ENCODE data around the gene ACVRL1.
"Not testable (repeated sequence)": the region's sequence is repeated elsewhere in the genome, so short reads cannot be mapped to it uniquely, and the experiment has no call there.

Gene ACVRL1

DNA sequence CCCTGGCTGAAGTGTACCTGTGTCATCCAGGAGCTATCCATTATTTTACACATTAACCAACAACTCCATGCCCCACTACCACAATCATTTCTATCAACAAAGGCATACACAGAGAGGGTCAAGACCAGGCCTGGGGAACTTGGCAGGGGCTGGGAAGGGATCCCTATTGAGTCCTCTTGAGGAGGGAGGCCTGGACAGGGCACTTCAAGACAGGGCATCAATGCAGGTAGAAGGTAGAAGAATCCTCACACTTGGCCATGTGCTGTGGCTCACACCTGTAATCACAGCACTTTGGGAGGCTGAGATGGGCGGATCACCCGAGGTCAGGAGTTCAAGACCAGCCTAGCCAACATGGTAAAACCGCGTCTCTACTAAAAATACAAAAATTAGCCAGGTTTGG, 32.8 kb upstream of the ACVRL1 start:
- DNase-seq = no peak

- DNase-seq = no peak
Measured at GRCh38 chr12:51879102-51879501, 28.2 kb upstream of the ACVRL1 start.

- no peak for DNase-seq
Measured at GRCh38 chr12:51883295-51883694, 24.0 kb upstream of the ACVRL1 start.

DNA sequence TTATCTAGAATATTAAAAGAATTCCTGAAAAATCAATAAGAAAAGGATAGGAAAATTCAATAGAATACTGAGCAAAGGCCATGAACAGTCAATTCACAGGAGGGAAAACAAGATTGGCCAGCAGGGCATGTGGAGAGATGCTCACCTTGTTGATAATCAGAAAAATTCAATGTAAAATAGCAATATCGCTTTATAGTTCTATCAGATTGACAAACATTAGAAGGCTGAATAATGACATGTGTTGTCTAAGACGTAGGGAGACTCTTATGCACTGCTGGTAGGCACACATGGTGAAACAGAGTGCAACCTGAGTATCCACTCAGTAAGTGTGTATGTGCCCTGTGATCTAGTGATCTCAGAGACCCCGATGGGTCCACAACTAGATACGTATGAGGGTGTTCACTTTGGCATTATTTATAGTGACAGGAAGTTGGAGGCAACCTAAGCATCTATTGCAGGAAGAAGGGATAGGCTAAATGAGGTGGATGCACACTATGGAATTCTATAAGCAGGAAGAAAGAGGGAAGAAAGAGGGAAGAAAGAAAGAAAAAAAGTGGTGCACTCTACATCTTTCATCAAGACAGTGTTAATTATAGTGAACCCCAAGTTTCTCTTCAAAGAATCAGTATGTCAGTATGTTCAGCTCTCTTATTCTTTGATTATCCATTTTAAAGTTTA, 23.2 kb upstream of the ACVRL1 start:
- no peak for DNase-seq

DNA sequence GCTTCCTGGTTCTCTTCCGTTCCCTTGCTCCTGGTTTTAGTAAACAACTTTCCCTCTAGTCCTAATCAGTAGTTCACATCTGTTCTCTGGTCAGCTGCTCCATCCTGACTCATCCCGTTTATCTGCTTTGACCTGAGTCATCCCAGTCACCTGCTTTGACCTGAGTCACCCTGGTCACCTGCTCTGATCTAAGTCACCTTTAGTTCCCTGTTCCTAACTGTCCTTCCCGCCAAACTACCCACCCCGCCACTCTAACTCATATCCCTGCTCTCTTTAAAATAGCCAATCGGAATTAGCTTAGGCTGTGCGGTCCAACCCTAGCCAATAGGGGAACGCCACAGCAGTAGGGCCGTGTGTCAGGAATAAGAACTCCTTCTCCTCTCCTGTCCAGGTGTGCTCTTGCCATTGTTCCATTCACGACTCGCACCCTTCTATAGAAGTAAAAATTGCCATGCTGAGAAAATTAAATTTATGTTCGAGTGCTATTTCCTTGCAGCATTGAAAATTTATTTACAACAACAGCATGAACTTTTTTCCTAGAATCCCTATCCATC, 22.6 kb upstream of the ACVRL1 start:
- no peak for DNase-seq

DNA sequence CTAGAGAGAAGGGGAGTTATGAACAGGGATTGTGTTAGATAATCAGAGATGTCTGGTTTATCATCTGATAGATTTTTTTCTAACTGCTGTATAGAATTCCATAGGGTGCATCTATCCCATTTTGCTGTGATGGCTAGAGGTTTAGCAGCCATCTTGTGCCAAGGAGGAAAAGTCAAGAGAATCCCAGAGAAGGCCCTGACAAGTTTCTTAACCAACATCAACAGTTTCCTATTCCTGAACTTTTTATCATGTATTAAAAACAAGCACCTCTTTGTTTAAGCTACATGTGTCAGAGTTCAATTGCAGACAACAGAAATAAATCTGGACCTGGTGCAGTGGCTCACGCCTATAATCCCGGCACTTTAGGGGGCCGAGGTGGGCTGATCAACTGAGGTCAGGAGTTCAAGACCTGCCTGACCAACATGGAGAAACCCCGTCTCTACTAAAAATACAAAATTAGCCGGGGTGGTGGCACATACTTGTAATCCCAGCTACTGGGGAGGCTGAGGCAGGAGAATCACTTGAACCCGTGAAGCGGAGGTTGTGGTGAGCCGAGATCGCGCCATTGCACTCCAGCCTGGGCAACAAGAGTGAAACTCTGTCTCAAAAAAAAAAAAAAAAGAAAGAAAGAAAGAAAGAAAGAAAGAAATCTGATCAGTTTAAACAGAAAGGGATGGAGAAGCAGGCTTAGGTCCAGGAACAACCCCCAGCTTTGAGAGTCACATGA, 21.8 kb upstream of the ACVRL1 start:
- DNase-seq = not testable (repeated sequence)

GRCh38 chr12:51886021-51886710, 21.1 kb upstream of the ACVRL1 start:
- DNase-seq = peak; percentile 95

DNA sequence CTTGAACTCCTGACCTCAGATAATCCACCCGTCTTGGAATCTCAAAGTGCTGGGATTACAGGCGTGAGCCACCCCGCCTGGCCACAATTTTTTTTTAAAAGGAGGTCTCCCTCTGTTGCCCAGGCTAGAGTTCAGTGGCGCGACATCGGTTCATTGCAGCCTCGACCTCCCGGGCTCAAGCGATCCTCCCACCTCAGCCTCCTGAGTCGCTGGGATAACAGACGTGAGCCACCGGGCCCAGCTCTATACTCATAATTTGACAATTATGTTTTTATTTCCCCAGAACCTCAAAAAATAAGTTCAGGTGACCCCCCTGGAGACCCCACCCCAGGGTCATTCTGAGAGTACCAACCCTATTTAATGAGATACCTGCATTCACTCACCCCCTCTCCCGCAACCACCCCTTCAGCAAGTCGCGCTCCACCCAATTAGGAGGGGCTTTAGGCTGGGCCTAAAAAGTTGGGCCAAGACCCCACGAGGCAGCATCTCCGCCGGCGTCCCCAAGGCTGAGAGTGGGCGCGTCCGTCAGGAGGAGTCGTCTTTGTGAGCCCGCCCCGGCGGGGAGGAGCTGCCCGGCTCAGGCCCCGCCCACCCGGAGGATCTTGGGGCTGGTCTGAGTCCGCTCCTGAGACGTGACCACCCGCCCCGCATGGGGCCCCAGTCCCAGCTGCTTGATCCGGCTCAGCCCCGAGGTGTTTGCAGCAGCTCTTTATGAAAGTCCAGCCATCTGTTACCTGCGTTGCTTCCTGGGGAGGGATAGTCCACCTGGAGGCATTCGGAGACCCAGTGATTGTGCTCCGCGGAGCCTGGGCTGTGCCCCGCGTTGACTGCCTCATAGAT, 19.6 kb upstream of the ACVRL1 start, which contains the start of gene ANKRD33:
Gene ANKRD33, plus strand, starts transcription at position 628 of the 840 bp plus-strand sequence. Its CDS starts 84 bp downstream, at position 712.
- DNase-seq = peak; percentile 42

GRCh38 chr12:51888316-51889215, 18.7 kb upstream of the ACVRL1 start:
- DNase-seq = no peak

DNA sequence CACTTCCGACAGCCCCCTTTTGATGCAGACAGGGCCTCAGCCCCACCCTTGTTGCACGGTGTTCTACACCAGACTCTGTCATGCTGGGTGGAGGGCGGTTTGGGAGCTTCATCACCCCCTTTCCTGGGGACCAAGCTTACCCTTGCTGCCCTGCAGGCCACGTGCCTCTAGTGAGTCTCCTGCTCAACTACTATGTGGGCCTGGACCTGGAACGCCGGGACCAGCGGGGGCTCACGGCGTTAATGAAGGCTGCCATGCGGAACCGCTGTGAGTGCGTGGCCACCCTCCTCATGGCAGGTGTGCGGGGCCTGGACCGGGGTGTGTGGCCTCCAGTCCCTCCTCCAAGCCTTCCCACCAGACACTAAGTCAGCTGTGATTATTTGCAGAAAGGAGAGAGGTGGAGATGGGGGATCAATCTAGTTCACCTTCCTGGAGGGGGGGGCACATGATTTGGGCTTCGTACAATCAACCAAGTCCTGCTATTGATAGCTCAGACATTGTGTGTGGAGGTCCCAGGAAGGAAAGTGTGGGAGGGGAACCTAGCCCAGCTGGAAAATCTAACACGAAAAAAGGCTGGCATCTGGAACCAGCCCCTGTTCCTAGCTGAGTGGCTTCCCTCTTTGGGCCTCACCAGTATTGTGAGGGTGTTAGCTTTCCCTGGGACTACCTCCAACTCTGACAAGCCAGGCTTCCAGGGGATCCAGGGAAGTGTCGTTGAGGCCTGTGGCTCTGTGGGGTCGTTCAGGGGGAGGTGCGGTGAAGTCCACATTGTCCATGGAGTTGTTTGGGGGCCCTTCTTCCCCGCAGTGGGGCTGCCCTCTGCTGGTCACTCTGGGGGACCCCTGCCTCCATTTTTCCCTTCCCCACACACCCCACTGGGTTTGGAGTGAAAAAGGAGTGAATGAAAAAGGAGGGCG, 17.8 kb upstream of the ACVRL1 start:
- DNase-seq = no peak

- no peak for DNase-seq
Measured at GRCh38 chr12:51890133-51890464, 17.2 kb upstream of the ACVRL1 start.

- DNase-seq = no peak
Measured at GRCh38 chr12:51890511-51891171, 16.7 kb upstream of the ACVRL1 start.

DNA sequence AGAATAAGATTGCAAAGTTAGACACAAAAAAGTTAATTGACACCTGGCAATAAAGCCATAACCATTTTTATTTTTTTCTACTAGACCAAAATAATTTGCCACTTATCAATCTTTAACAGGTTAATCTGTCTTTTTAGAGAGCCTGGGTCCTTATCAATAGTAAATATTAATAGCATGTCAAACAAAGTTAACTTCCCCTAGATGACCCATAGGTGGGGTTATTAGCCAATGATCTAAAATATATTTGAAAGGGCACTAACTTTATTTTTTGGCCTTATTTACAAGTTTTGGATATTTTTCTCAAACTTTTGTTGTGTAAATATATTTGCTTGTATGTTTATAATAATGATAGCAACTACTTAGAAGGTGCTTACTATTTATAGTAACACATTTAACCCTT, 15.5 kb upstream of the ACVRL1 start:
- peak; percentile 49 for DNase-seq

DNA sequence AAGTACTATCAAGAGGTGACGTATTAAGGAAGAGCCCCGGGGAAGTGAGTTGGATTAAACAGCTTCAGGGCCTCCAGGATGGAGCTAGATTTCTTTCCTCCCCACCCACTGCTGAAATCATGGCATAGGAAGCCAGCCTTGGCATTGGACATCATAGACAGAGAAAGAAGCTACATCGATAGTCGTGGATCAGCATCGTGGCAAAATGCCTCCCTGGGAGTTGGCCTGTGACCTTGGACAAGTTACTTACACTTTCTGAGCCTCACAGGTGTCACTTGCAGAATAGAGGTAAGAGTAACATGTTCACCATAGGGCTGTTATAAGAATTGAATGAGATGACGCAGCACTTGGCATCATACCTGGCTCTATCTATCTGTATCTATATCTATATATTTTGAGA, 13.5 kb upstream of the ACVRL1 start:
- no peak for DNase-seq

GRCh38 chr12:51895378-51896135, 11.7 kb upstream of the ACVRL1 start:
- DNase-seq = no peak

GRCh38 chr12:51896236-51896635, 11.1 kb upstream of the ACVRL1 start:
- DNase-seq = no peak

DNA sequence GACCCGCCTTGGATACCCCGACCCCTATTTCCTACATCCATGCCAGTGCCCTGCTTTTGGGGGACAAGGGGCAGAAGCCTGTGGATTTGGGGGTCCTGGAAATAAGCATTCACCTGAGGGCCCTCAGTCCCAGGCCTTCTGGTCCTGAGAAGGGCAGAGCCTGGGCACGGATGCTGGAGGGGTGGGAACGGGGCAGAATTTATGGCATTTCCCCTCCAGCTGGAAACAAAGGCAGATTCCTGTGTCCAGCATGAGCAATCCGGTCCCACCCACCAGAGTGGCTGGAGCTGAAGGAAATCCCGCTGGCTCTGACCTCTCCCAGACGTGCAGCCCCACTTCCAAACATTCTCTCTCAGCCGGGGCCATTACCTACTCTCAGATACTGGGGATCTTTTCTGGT, 10.1 kb upstream of the ACVRL1 start:
- no peak for DNase-seq

DNA sequence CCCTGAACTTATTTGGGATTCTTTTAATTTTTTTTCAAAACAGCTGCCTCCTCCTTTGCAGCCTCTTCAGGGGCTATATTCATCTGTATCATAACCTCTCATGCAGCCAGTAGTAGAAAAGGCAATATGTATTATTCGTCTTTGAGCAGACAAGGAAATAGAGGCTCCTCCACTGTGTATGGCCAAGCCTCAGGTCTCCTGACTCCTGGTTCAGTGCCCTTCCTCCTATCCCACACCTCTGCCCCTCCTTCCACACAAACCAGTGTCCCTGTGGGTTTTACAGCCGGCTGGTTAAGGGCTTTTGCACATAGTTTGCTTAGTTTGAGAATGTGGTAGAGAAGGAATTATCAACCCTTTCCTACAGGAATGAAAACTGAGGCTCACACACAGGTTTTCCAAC, 8.8 kb upstream of the ACVRL1 start:
- no peak for DNase-seq

DNA sequence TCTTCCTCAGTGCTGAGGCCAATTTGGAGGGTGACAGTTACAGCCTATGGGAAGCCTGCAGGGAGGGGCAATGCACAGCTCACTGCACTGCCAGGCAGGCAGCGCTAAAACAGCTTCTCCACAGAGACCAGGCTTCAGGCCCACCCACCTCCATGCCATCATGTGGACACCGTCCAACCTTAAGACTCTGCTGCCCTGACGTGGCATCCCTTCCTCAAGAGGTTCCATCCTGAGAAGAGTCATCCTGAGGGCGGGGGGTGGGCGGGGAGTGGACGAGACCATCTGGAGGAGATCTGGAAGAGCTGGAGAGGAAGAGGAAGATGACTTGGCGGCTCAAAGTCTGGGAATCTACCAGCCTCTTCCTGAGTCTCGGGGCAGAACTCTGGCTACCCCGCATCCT, 8.4 kb upstream of the ACVRL1 start:
- peak; percentile 56 for DNase-seq
